ENCODE results near the gene VWA8.
A peak's percentile ranks its signal among the peaks of the same experiment; 100 is the strongest.

The VWA8 gene

GRCh38 chr13:41944635-41945397 is 16.1 kb downstream of the VWA8 start:
- Histone ChIP-seq H2AFZ (ENCODE audit: low read length) (no peak overlapping the region), H3K9ac (ENCODE audit: low read length) (no peak overlapping the region), H4K20me1 (ENCODE audit: insufficient read depth, low read length) (no peaks in the 10 kb centered on the region), H3K79me2 (ENCODE audit: low read length) (peaks cover 10% of the 10 kb centered on the region), H3K4me3 (ENCODE audit: low read length) (no peak overlapping the region), H3K9me2 (replicated peaks; ENCODE audit: insufficient read depth, low read length) (no peaks in the 10 kb centered on the region), H3K4me1 (ENCODE audit: low read length) (no peaks in the 10 kb centered on the region), H3K27me3 (replicated peaks; ENCODE audit: insufficient read depth, low read length) (no peaks in the 10 kb centered on the region), H3K9me3 (replicated peaks; ENCODE audit: insufficient read depth, low read length) (no peaks in the 10 kb centered on the region), H3K27ac (ENCODE audit: low read length) (no peak overlapping the region), H3K4me2 (ENCODE audit: low read depth, low read length) (peak overlapping the region; percentile 41), H3K36me3 (replicated peaks; ENCODE audit: insufficient read depth, low read length) (no peaks in the 10 kb centered on the region; the same call in 1 of the 2 replicates), H3F3A (ENCODE audit: insufficient read depth, low read length) (no peaks in the 10 kb centered on the region)
- TF ChIP-seq CTCF (IDR thresholded peaks at IDR 0.05; ENCODE audit: low read length), result no peak
- no peak for TF ChIP-seq EZH2 (optimal IDR thresholded peaks at IDR 0.05; ENCODE audit: low read depth, low read length)
- no peak for TF ChIP-seq EZH2phosphoT487 (IDR thresholded peaks at IDR 0.05; ENCODE audit: low read length)
- DNase-seq, result no peak

- Histone ChIP-seq H3K4me3 (ENCODE audit: low read length) (no peak overlapping the region), H3K4me1 (ENCODE audit: low read length) (no peaks in the 10 kb centered on the region), H3K27ac (ENCODE audit: low read length) (no peak overlapping the region), H3K9me2 (replicated peaks; ENCODE audit: insufficient read depth, low read length) (no peaks in the 10 kb centered on the region), H4K20me1 (ENCODE audit: insufficient read depth, low read length) (no peaks in the 10 kb centered on the region), H3K36me3 (replicated peaks; ENCODE audit: insufficient read depth, low read length) (no peaks in the 10 kb centered on the region; the same call in 1 of the 2 replicates), H3K4me2 (ENCODE audit: low read depth, low read length) (no peak overlapping the region), H3K79me2 (ENCODE audit: low read length) (peaks cover 11% of the 10 kb centered on the region), H3F3A (ENCODE audit: insufficient read depth, low read length) (no peaks in the 10 kb centered on the region), H3K9me3 (replicated peaks; ENCODE audit: insufficient read depth, low read length) (no peaks in the 10 kb centered on the region), H3K27me3 (replicated peaks; ENCODE audit: insufficient read depth, low read length) (no peaks in the 10 kb centered on the region), H3K9ac (ENCODE audit: low read length) (no peak overlapping the region), H2AFZ (ENCODE audit: low read length) (no peak overlapping the region)
- TF ChIP-seq EZH2phosphoT487 (IDR thresholded peaks at IDR 0.05; ENCODE audit: low read length) (no peak), CTCF (IDR thresholded peaks at IDR 0.05; ENCODE audit: low read length) (no peak), EZH2 (optimal IDR thresholded peaks at IDR 0.05; ENCODE audit: low read depth, low read length) (no peak)
- DNase-seq, result no peak
These were observed 16.7 kb downstream of the VWA8 start for GRCh38 chr13:41944229-41944628.

GRCh38 chr13:41942462-41943094 is 18.3 kb downstream of the VWA8 start:
- no peak overlapping the region for H2AFZ ChIP-seq (ENCODE audit: low read length)
- H3K27ac ChIP-seq (ENCODE audit: low read length), result no peak overlapping the region
- no peaks in the 10 kb centered on the region for H3F3A ChIP-seq (ENCODE audit: insufficient read depth, low read length)
- H3K4me3 ChIP-seq (ENCODE audit: low read length), result no peak overlapping the region
- H3K9me3 ChIP-seq (replicated peaks; ENCODE audit: insufficient read depth, low read length), result no peaks in the 10 kb centered on the region
- DNase-seq, result no peak
- TF ChIP-seq CTCF (IDR thresholded peaks at IDR 0.05; ENCODE audit: low read length), result peak; percentile 11; the same call in 1 of the 2 replicates
- no peak for TF ChIP-seq EZH2 (optimal IDR thresholded peaks at IDR 0.05; ENCODE audit: low read depth, low read length)
- H3K79me2 ChIP-seq (ENCODE audit: low read length), result peaks cover 13% of the 10 kb centered on the region
- no peaks in the 10 kb centered on the region for H3K4me1 ChIP-seq (ENCODE audit: low read length)
- no peak overlapping the region for H3K9ac ChIP-seq (ENCODE audit: low read length)
- H4K20me1 ChIP-seq (ENCODE audit: insufficient read depth, low read length), result no peaks in the 10 kb centered on the region
- no peaks in the 10 kb centered on the region for H3K36me3 ChIP-seq (replicated peaks; ENCODE audit: insufficient read depth, low read length)
- no peaks in the 10 kb centered on the region for H3K9me2 ChIP-seq (replicated peaks; ENCODE audit: insufficient read depth, low read length)
- no peak overlapping the region for H3K4me2 ChIP-seq (ENCODE audit: low read depth, low read length)
- H3K27me3 ChIP-seq (replicated peaks; ENCODE audit: insufficient read depth, low read length), result no peaks in the 10 kb centered on the region
